ENCODE data around the gene EIF1. TPM values are rescaled to one million over a fixed set of nuclear protein-coding genes. Genes with fewer than 3 reads are reported as not detected.
A peak's percentile ranks its signal among the peaks of the same experiment; 100 is the strongest.

Gene EIF1
- polyA plus RNA-seq, 1 donor (not counting 4 experiments of a cell fraction or from before 2014, with no cell fraction given), result 308 TPM

GRCh38 chr17:41711669-41712400 is 23.1 kb downstream of the EIF1 start, which contains the start of gene GAST:
Gene GAST (plus strand): TSS chr17:41712331. CDS start chr17:41715437, 3,106 bp downstream.
- no peak within 1 kb of the TSS for H3K27ac ChIP-seq (ENCODE audit: control insufficient read depth, insufficient read depth, low read length)
- FAIRE-seq (no peak), DNase-seq (ENCODE audit: low read depth, low spot score) (no peak)
- no peaks in the 10 kb centered on the region for H3K9me1 ChIP-seq (ENCODE audit: control insufficient read depth, extremely low read depth, insufficient read depth, low read length)
- H3K79me2 ChIP-seq (ENCODE audit: control insufficient read depth, insufficient read depth, low read length), result no peaks in the 10 kb centered on the region
- no peaks in the 10 kb centered on the region for H3K27me3 ChIP-seq (ENCODE audit: control insufficient read depth, extremely low read depth, insufficient read depth, low read length)
- H3K4me1 ChIP-seq (ENCODE audit: control insufficient read depth, extremely low read depth, insufficient read depth, low read length), result peaks cover 12% of the 10 kb centered on the region
- dilution Hi-C loops (cut with MboI; ENCODE audit: extremely low pct_ligation_motif_present, low sequenced_read_pairs), result no loop called here
- no peak within 1 kb of the TSS for H3K9ac ChIP-seq (ENCODE audit: control insufficient read depth, extremely low read depth, insufficient read depth, low read length)
- TF ChIP-seq, protein P1, sequence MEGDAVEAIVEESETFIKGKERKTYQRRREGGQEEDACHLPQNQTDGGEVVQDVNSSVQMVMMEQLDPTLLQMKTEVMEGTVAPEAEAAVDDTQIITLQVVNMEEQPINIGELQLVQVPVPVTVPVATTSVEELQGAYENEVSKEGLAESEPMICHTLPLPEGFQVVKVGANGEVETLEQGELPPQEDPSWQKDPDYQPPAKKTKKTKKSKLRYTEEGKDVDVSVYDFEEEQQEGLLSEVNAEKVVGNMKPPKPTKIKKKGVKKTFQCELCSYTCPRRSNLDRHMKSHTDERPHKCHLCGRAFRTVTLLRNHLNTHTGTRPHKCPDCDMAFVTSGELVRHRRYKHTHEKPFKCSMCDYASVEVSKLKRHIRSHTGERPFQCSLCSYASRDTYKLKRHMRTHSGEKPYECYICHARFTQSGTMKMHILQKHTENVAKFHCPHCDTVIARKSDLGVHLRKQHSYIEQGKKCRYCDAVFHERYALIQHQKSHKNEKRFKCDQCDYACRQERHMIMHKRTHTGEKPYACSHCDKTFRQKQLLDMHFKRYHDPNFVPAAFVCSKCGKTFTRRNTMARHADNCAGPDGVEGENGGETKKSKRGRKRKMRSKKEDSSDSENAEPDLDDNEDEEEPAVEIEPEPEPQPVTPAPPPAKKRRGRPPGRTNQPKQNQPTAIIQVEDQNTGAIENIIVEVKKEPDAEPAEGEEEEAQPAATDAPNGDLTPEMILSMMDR (optimal IDR thresholded peaks at IDR 0.05 in 1 of 3, IDR thresholded peaks at IDR 0.05 in 1 of 3, conservative IDR thresholded peaks at IDR 0.05 in 1 of 3; ENCODE audit: extremely low read depth in 1 of 3, insufficient read depth in 2 of 3, low read length in 3 of 3), result no peak
- TF ChIP-seq EZH2 (IDR thresholded peaks at IDR 0.05; ENCODE audit: low read length), result no peak
- H3K4me3 ChIP-seq (ENCODE audit: control insufficient read depth in 2 of 3, extremely low read depth in 1 of 3, insufficient read depth in 2 of 3, low read depth in 1 of 3, low read length in 3 of 3), result no peak within 1 kb of the TSS
- no peaks in the 10 kb centered on the region for H3K36me3 ChIP-seq (ENCODE audit: control insufficient read depth in 2 of 2, extremely low read depth in 1 of 2, insufficient read depth in 2 of 2, low read length in 2 of 2)
- no peaks in the 10 kb centered on the region for H3K9me3 ChIP-seq (ENCODE audit: control insufficient read depth, low read depth, low read length)
- no peaks in the 10 kb centered on the region for H4K20me1 ChIP-seq (ENCODE audit: control insufficient read depth, extremely low read depth, insufficient read depth, low read length)
- H3K4me2 ChIP-seq (ENCODE audit: control insufficient read depth, extremely low read depth, insufficient read depth, low read depth, low read length), result no peak within 1 kb of the TSS
- no peak within 1 kb of the TSS for H2AFZ ChIP-seq (ENCODE audit: control insufficient read depth, low read length)

- Histone ChIP-seq H3K4me1 (ENCODE audit: control insufficient read depth, extremely low read depth, insufficient read depth, low read length) (peaks cover 22% of the 10 kb centered on the region), H3K36me3 (ENCODE audit: control insufficient read depth in 2 of 2, extremely low read depth in 1 of 2, insufficient read depth in 2 of 2, low read length in 2 of 2) (no peaks in the 10 kb centered on the region), H3K9me3 (ENCODE audit: control insufficient read depth, low read depth, low read length) (no peaks in the 10 kb centered on the region), H3K27ac (ENCODE audit: control insufficient read depth, insufficient read depth, low read length) (peak overlapping the region; percentile 64), H2AFZ (ENCODE audit: control insufficient read depth, low read length) (peak overlapping the region; percentile 63), H3K4me2 (ENCODE audit: control insufficient read depth, extremely low read depth, insufficient read depth, low read depth, low read length) (peak overlapping the region; percentile 83), H4K20me1 (ENCODE audit: control insufficient read depth, extremely low read depth, insufficient read depth, low read length) (no peaks in the 10 kb centered on the region), H3K4me3 (ENCODE audit: control insufficient read depth in 2 of 3, extremely low read depth in 1 of 3, insufficient read depth in 2 of 3, low read depth in 1 of 3, low read length in 3 of 3) (peak overlapping the region in 2 of 3 experiments; percentile 22 to 57), H3K9ac (ENCODE audit: control insufficient read depth, extremely low read depth, insufficient read depth, low read length) (peak overlapping the region; percentile 39), H3K79me2 (ENCODE audit: control insufficient read depth, insufficient read depth, low read length) (no peaks in the 10 kb centered on the region), H3K9me1 (ENCODE audit: control insufficient read depth, extremely low read depth, insufficient read depth, low read length) (no peaks in the 10 kb centered on the region), H3K27me3 (ENCODE audit: control insufficient read depth, extremely low read depth, insufficient read depth, low read length) (no peaks in the 10 kb centered on the region)
- DNase-seq (ENCODE audit: low read depth, low spot score), result no peak
- dilution Hi-C loops (cut with MboI; ENCODE audit: extremely low pct_ligation_motif_present, low sequenced_read_pairs), result no loop called here
- peak; percentile 98 for FAIRE-seq
- TF ChIP-seq, protein P1 (optimal IDR thresholded peaks at IDR 0.05 in 1 of 3, IDR thresholded peaks at IDR 0.05 in 1 of 3, conservative IDR thresholded peaks at IDR 0.05 in 1 of 3; ENCODE audit: extremely low read depth in 1 of 3, insufficient read depth in 2 of 3, low read length in 3 of 3), result no peak
Observed at GRCh38 chr17:41717408-41718286, 29.0 kb downstream of the EIF1 start.
